Suprapubic skin (tissue), 4 donors: Measurements from ENCODE around the gene MARCOL.

Experiments used
- EP300 ChIP-seq: sonication (generic); formaldehyde crosslinking; IDR thresholded peaks from one replicate; pipeline ENCODE4 v1.6.1; 2017; ENCODE audit warnings: antibody characterized with exemption
- POLR2A ChIP-seq, 2 donors: fragments of 450-650 bp; IDR thresholded peaks; one replicate each; pipeline ENCODE4 v1.6.1; 2017; ENCODE audit warnings: antibody characterized with exemption in 2 of 2, mild to moderate bottlenecking in 2 of 2, moderate library complexity in 2 of 2
- POLR2AphosphoS5 ChIP-seq, 3 donors: sonication (generic); formaldehyde crosslinking; IDR thresholded peaks; one replicate each; pipeline ENCODE4 v1.6.1; 2017; ENCODE audit warnings: antibody characterized with exemption in 3 of 3
- TF ChIP-seq, protein P1 (sequence below), 2 donors: fragments of 200-600 bp in 1 of 2; fragments of 450-650 bp in 1 of 2; sonication (generic) in 1 of 2; IDR thresholded peaks; one replicate each; pipeline ENCODE4 v1.5.1; 2016 to 2019; ENCODE audit warnings: antibody characterized with exemption in 2 of 2, mild to moderate bottlenecking in 1 of 2, moderate library complexity in 1 of 2

DNA sequence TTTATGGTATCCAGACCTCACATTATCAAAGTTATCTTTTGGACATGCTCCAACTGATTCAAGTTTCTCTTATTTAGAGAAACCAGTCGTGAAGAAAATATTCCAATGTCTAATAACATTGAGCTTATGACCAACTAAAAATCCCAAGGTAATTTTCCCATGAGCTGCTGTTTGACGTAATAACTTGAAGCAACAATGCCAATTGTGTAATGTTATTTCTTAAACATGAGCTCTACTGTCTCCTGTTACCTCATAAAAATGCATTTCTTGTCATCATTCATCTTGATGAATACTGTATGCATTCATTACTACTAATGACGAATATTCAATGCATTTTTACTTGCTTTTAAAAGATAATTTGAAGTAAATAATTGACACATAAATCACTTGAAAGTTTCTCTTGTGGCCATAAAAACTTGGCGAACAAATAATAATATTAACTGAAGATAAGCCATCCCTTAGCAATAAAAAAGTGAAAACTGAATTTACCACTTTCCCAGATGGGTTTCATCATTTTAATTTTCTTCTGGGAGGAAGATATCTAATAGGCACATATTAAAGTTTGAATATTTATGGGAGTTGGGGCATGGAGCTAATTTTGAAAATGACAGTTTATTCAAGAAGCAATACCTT, 424 bp upstream of the MARCOL start:
- TF ChIP-seq EP300 (no peak), POLR2AphosphoS5 (IDR thresholded peaks at IDR 0.05) (no peak), POLR2A (IDR thresholded peaks at IDR 0.05) (no peak)
- TF ChIP-seq, protein P1, sequence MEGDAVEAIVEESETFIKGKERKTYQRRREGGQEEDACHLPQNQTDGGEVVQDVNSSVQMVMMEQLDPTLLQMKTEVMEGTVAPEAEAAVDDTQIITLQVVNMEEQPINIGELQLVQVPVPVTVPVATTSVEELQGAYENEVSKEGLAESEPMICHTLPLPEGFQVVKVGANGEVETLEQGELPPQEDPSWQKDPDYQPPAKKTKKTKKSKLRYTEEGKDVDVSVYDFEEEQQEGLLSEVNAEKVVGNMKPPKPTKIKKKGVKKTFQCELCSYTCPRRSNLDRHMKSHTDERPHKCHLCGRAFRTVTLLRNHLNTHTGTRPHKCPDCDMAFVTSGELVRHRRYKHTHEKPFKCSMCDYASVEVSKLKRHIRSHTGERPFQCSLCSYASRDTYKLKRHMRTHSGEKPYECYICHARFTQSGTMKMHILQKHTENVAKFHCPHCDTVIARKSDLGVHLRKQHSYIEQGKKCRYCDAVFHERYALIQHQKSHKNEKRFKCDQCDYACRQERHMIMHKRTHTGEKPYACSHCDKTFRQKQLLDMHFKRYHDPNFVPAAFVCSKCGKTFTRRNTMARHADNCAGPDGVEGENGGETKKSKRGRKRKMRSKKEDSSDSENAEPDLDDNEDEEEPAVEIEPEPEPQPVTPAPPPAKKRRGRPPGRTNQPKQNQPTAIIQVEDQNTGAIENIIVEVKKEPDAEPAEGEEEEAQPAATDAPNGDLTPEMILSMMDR (IDR thresholded peaks at IDR 0.05), result no peak
